ENCODE measurements around the gene ALAS1. TPM values are rescaled to one million over a fixed set of nuclear protein-coding genes. Genes with fewer than 3 reads are reported as not detected.

The ALAS1 gene
- total RNA-seq, 4 donors from 2014 or later: 31.1 to 50.5 (median 38.9) TPM

- H3K4me3 ChIP-seq: no peak overlapping the region
- peak overlapping the region in 3 of 4 donors; percentile 63 to 67 (median 65) for H3K27ac ChIP-seq (replicated peaks in 1 of 4)
- WGBS: 76% methylated on average over 4 of the region's 4 CpGs
- TF ChIP-seq POLR2A (IDR thresholded peaks at IDR 0.05; ENCODE audit: low read depth): no peak
- TF ChIP-seq POLR2AphosphoS5 (IDR thresholded peaks at IDR 0.05): no peak
- TF ChIP-seq EP300 (IDR thresholded peaks at IDR 0.05): no peak
- no peak for TF ChIP-seq CTCF (IDR thresholded peaks at IDR 0.05)
- H3K36me3 ChIP-seq: peaks cover 69 to 100% (median 99%) of the 10 kb centered on the region in 4 donors
- intact Hi-C loops (cut with DNase I): no loop called here
- H3K4me1 ChIP-seq: peaks cover 0 to 66% (median 50%) of the 10 kb centered on the region in 4 donors
- no peak for DNase-seq (ENCODE audit: extremely low spot score)
- H3K9me3 ChIP-seq: no peaks in the 10 kb centered on the region
- H3K27me3 ChIP-seq: no peaks in the 10 kb centered on the region
Observed at GRCh38 chr3:52257911-52258310, 60.0 kb downstream of the ALAS1 start.

- Histone ChIP-seq H3K9me3 (no peaks in the 10 kb centered on the region), H3K36me3 (peaks cover 76 to 100% (median 99%) of the 10 kb centered on the region in 4 donors), H3K4me3 (no peak overlapping the region), H3K27ac (replicated peaks in 1 of 4) (peak overlapping the region in 3 of 4 donors; percentile 11 to 56 (median 45)), H3K4me1 (peaks cover 0 to 66% (median 50%) of the 10 kb centered on the region in 4 donors), H3K27me3 (no peaks in the 10 kb centered on the region)
- TF ChIP-seq POLR2A (IDR thresholded peaks at IDR 0.05; ENCODE audit: low read depth) (no peak), CTCF (IDR thresholded peaks at IDR 0.05) (no peak), EP300 (IDR thresholded peaks at IDR 0.05) (no peak), POLR2AphosphoS5 (IDR thresholded peaks at IDR 0.05) (no peak)
- 53% methylated on average over 1 of the region's 1 CpG for WGBS
- intact Hi-C loops (cut with DNase I): no loop called here
- no peak for DNase-seq (ENCODE audit: extremely low spot score)
Observed at GRCh38 chr3:52259035-52259434, 61.1 kb downstream of the ALAS1 start.

- H3K27ac ChIP-seq (replicated peaks in 1 of 4): peak overlapping the region in 3 of 4 donors; percentile 11 to 56 (median 45)
- intact Hi-C loops (cut with DNase I): no loop called here
- WGBS: 82% methylated on average over 4 of the region's 4 CpGs
- TF ChIP-seq EP300 (IDR thresholded peaks at IDR 0.05) (no peak), POLR2AphosphoS5 (IDR thresholded peaks at IDR 0.05) (no peak), CTCF (IDR thresholded peaks at IDR 0.05) (no peak), POLR2A (IDR thresholded peaks at IDR 0.05; ENCODE audit: low read depth) (no peak)
- no peaks in the 10 kb centered on the region for H3K9me3 ChIP-seq
- peaks cover 0 to 65% (median 49%) of the 10 kb centered on the region in 4 donors for H3K4me1 ChIP-seq
- peaks cover 80 to 100% (median 100%) of the 10 kb centered on the region in 4 donors for H3K36me3 ChIP-seq
- H3K27me3 ChIP-seq: no peaks in the 10 kb centered on the region
- H3K4me3 ChIP-seq: no peak overlapping the region
- no peak for DNase-seq (ENCODE audit: extremely low spot score)
Observed at GRCh38 chr3:52259448-52259847, 61.5 kb downstream of the ALAS1 start.

- Histone ChIP-seq H3K9me3 (no peaks in the 10 kb centered on the region), H3K27ac (replicated peaks in 1 of 4) (peak overlapping the region in 2 of 4 donors; percentile 28 to 29), H3K4me1 (peaks cover 0 to 49% (median 48%) of the 10 kb centered on the region in 4 donors), H3K4me3 (no peak overlapping the region), H3K36me3 (peaks cover 75 to 100% (median 97%) of the 10 kb centered on the region in 4 donors), H3K27me3 (no peaks in the 10 kb centered on the region)
- TF ChIP-seq CTCF (IDR thresholded peaks at IDR 0.05) (no peak), EP300 (IDR thresholded peaks at IDR 0.05) (no peak), POLR2AphosphoS5 (IDR thresholded peaks at IDR 0.05) (no peak), POLR2A (IDR thresholded peaks at IDR 0.05; ENCODE audit: low read depth) (no peak)
- no peak for DNase-seq (ENCODE audit: extremely low spot score)
- intact Hi-C loops (cut with DNase I): no loop called here
Observed at GRCh38 chr3:52262447-52262846, 64.5 kb downstream of the ALAS1 start.

Other genes starting within 250 kb of the ALAS1 start
- under 1 TPM; 0.11 to 0.42 (median 0.18) TPM for gene GPR62, start 242.8 kb upstream of the ALAS1 start, total RNA-seq
- 100 to 1,000 TPM in 2 of 4 donors, 10 to 100 TPM in 2; 54.4 to 378 (median 139) TPM for gene PCBP4, start 230.7 kb upstream of the ALAS1 start, total RNA-seq
- gene ABHD14B, start 224.1 kb upstream of the ALAS1 start, total RNA-seq: 10 to 100 TPM; 41.8 to 49.5 (median 46.9) TPM
- gene ABHD14A, start 223.1 kb upstream of the ALAS1 start, total RNA-seq: 10 to 100 TPM in 3 of 4 donors, 1 to 10 TPM in 1; 10.0 to 22.3 (median 15.8) TPM
- 10 to 100 TPM in 3 of 4 donors, 1 to 10 TPM in 1; 10.0 to 19.2 (median 15.8) TPM for gene ACY1, start 214.6 kb upstream of the ALAS1 start, total RNA-seq
- gene RPL29, start 202.3 kb upstream of the ALAS1 start, total RNA-seq: 1,000 to 10,000 TPM in 3 of 4 donors, 100 to 1,000 TPM in 1; 786 to 1,908 (median 1,382) TPM
- gene DUSP7, start 141.6 kb upstream of the ALAS1 start, total RNA-seq: 10 to 100 TPM in 3 of 4 donors, 1 to 10 TPM in 1; 10.0 to 23.5 (median 15.9) TPM
- 1 to 10 TPM in 3 of 4 donors, under 1 TPM in 1; 0.71 to 2.1 (median 1.2) TPM for gene POC1A, start 43.7 kb upstream of the ALAS1 start, total RNA-seq
- gene TLR9, start 27.5 kb downstream of the ALAS1 start, total RNA-seq: under 1 TPM in 3 of 4 donors, not detected in 1; 0.13 to 0.69 (median 0.17) TPM
- gene TWF2, start 41.0 kb downstream of the ALAS1 start, total RNA-seq: 10 to 100 TPM; 66.4 to 89.5 (median 79.9) TPM
- gene PPM1M, start 47.6 kb downstream of the ALAS1 start, total RNA-seq: 10 to 100 TPM; 24.1 to 35.7 (median 32.4) TPM
- gene WDR82, start 80.5 kb downstream of the ALAS1 start, total RNA-seq: 100 to 1,000 TPM in 1 of 4 donors, 10 to 100 TPM in 3; 62.6 to 101 (median 80.9) TPM
- 1 to 10 TPM; 4.1 to 5.3 (median 4.8) TPM for gene GLYCTK, start 89.7 kb downstream of the ALAS1 start, total RNA-seq
- gene DNAH1, start 118.2 kb downstream of the ALAS1 start, total RNA-seq: 1 to 10 TPM; 3.4 to 5.4 (median 3.6) TPM
- 10 to 100 TPM; 51.5 to 82.9 (median 72.7) TPM for gene BAP1, start 211.8 kb downstream of the ALAS1 start, total RNA-seq
- 10 to 100 TPM in 1 of 4 donors, 1 to 10 TPM in 3; 7.0 to 22.0 (median 8.2) TPM for gene PHF7, start 212.5 kb downstream of the ALAS1 start, total RNA-seq
- 10 to 100 TPM in 3 of 4 donors, 1 to 10 TPM in 1; 7.1 to 39.2 (median 22.2) TPM for gene SEMA3G, start 246.9 kb downstream of the ALAS1 start, total RNA-seq

Data from esophagus muscularis mucosa (tissue), 4 donors.